Measurements from ENCODE around the gene CABP7.

DNA sequence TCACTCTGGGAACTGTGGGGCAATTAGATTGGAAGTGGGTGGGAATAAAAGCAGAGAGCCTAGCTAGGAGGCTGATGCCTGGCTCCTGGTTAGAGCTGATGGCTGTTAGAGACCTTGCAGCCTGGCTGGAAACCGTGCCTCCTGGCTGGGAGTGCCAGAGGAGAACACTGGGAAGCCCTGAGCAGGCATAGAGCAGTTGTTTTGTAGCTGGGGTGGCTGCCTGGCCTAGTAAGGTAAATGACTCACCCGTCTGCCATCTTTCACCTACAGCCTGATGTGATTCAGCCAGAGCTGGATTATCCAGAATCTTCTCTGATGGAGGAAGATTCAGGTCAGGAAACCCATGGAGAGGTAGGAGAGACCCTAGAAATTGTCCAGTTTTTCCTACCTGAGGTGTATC lies 53.4 kb downstream of the CABP7 start:
- TF ChIP-seq, protein P1, sequence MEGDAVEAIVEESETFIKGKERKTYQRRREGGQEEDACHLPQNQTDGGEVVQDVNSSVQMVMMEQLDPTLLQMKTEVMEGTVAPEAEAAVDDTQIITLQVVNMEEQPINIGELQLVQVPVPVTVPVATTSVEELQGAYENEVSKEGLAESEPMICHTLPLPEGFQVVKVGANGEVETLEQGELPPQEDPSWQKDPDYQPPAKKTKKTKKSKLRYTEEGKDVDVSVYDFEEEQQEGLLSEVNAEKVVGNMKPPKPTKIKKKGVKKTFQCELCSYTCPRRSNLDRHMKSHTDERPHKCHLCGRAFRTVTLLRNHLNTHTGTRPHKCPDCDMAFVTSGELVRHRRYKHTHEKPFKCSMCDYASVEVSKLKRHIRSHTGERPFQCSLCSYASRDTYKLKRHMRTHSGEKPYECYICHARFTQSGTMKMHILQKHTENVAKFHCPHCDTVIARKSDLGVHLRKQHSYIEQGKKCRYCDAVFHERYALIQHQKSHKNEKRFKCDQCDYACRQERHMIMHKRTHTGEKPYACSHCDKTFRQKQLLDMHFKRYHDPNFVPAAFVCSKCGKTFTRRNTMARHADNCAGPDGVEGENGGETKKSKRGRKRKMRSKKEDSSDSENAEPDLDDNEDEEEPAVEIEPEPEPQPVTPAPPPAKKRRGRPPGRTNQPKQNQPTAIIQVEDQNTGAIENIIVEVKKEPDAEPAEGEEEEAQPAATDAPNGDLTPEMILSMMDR (IDR thresholded peaks at IDR 0.05; ENCODE audit: poor library complexity), result no peak
- TF ChIP-seq EZH2 (IDR thresholded peaks at IDR 0.05; ENCODE audit: borderline replicate concordance), result no peak
